ENCODE results near the gene LENG9. TPM values are rescaled to one million over a fixed set of nuclear protein-coding genes. Genes with fewer than 3 reads are reported as not detected.

LENG9 gene
- total RNA-seq, 4 donors from 2014 or later = 2.6 to 9.1 (median 4.5) TPM

DNA sequence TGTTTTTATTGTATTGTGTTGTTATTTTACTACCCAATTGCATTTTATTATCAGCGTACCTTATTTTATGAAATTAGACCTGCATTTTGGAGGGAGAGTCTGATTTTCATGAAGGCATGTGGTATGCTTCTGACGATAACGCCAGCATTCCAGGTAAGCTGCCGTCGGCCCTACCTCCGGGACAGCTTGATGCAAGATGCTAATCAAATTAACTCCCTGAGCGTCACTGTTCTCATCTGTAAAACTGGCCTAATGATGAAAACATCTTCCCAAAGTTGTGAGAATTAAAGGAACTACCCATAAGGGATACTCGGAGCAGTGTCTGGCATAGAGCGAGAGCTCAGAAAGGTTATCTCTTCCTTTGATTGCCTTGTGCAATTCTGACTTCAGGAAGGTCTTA lies 26.2 kb upstream of the LENG9 start:
- Histone ChIP-seq H3K4me3 (no peak overlapping the region), H3K36me3 (no peaks in the 10 kb centered on the region), H3K27ac (no peak overlapping the region), H3K27me3 (peaks cover 40% of the 10 kb centered on the region), H3K9me3 (no peaks in the 10 kb centered on the region), H3K4me1 (no peaks in the 10 kb centered on the region)
- ATAC-seq = no peak
- WGBS, 2 donors (ENCODE audit: low coverage in 1 of 2) = 55 to 64% methylated on average over 8 to 9 of the region's 9 CpGs
- TF ChIP-seq POLR2A (IDR thresholded peaks at IDR 0.05) (no peak), EP300 (IDR thresholded peaks at IDR 0.05) (no peak), POLR2AphosphoS5 (IDR thresholded peaks at IDR 0.05) (no peak)
- TF ChIP-seq, protein P1, sequence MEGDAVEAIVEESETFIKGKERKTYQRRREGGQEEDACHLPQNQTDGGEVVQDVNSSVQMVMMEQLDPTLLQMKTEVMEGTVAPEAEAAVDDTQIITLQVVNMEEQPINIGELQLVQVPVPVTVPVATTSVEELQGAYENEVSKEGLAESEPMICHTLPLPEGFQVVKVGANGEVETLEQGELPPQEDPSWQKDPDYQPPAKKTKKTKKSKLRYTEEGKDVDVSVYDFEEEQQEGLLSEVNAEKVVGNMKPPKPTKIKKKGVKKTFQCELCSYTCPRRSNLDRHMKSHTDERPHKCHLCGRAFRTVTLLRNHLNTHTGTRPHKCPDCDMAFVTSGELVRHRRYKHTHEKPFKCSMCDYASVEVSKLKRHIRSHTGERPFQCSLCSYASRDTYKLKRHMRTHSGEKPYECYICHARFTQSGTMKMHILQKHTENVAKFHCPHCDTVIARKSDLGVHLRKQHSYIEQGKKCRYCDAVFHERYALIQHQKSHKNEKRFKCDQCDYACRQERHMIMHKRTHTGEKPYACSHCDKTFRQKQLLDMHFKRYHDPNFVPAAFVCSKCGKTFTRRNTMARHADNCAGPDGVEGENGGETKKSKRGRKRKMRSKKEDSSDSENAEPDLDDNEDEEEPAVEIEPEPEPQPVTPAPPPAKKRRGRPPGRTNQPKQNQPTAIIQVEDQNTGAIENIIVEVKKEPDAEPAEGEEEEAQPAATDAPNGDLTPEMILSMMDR (IDR thresholded peaks at IDR 0.05) = no peak

DNA sequence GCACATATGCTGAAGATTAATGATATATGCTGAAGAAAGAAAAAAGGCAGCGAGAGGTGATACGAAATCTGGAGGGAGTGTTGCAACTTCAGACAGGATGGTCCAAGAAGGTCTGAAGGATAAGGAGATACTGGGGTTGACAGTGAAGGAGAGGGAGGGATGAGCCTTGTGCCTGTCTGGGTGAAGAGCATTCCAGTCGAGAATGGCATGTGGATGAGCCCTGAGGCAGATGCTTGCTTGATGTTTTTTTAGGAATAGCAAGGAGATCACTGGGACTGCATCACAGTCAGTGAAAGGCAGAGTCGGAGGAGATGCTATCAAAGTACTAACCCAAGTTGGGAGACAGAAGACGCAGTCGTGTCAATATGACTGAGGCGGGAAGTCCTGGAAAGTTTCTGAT lies 25.8 kb upstream of the LENG9 start:
- no peaks in the 10 kb centered on the region for H3K4me1 ChIP-seq
- no peaks in the 10 kb centered on the region for H3K9me3 ChIP-seq
- TF ChIP-seq POLR2A (IDR thresholded peaks at IDR 0.05) (no peak), EP300 (IDR thresholded peaks at IDR 0.05) (no peak)
- TF ChIP-seq, protein P1 (IDR thresholded peaks at IDR 0.05) = no peak
- H3K36me3 ChIP-seq = no peaks in the 10 kb centered on the region
- H3K27ac ChIP-seq = no peak overlapping the region
- no peak for ATAC-seq
- WGBS, 2 donors (ENCODE audit: low coverage in 1 of 2) = 56 to 66% methylated on average over 7 of the region's 7 CpGs
- no peak overlapping the region for H3K4me3 ChIP-seq
- peaks cover 40% of the 10 kb centered on the region for H3K27me3 ChIP-seq

DNA sequence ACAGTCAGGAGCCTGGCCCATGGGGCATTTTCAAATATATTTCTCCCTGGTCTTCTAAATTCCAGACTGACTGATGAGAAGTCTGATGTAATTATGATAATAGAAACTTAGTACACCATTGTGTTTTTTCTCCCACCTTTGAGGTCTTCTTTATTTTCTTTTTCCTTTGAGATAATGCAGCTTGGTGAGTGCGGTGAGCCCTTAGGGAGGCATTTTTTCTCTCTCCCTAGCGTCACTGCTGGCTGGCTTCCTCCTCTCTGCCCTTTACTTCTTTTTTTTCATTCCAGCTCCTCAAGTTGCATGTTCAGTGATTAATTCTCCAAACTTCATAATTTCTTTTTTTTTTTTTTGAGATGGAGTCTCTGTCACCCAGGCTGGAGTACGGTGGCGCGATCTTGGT lies 22.3 kb upstream of the LENG9 start:
- TF ChIP-seq POLR2A (IDR thresholded peaks at IDR 0.05) (no peak), POLR2AphosphoS5 (IDR thresholded peaks at IDR 0.05) (no peak), EP300 (IDR thresholded peaks at IDR 0.05) (no peak)
- TF ChIP-seq, protein P1 (IDR thresholded peaks at IDR 0.05) = no peak
- Histone ChIP-seq H3K4me1 (no peaks in the 10 kb centered on the region), H3K4me3 (no peak overlapping the region), H3K36me3 (no peaks in the 10 kb centered on the region), H3K27ac (no peak overlapping the region), H3K9me3 (no peaks in the 10 kb centered on the region), H3K27me3 (peaks cover 38% of the 10 kb centered on the region)
- ATAC-seq = no peak
- WGBS, 2 donors (ENCODE audit: low coverage in 1 of 2) = 4 to 69% methylated on average over 2 to 5 of the region's 5 CpGs

DNA sequence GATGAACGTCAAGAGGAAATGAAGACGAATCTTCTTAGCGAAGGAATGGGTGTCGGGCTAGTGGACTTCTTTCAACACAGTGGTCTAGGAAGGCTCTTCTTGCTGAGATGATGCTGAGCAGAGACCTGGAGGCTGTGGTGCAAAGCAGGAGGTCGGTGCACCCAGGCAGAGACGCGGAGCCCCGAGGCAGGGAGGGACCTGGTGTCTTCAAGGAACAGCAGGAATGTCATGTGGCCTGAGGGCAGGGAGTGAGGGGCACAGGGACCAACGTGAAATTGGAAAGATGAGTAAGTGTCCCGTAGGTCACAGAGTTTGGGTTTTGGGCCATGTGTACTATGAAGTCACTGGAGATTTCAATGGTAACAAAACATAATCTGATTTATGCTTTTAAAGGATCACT lies 20.9 kb upstream of the LENG9 start:
- Histone ChIP-seq H3K4me1 (no peaks in the 10 kb centered on the region), H3K9me3 (no peaks in the 10 kb centered on the region), H3K27me3 (peaks cover 49% of the 10 kb centered on the region), H3K36me3 (no peaks in the 10 kb centered on the region), H3K4me3 (no peak overlapping the region), H3K27ac (no peak overlapping the region)
- ATAC-seq = no peak
- WGBS, 2 donors (ENCODE audit: low coverage in 1 of 2) = 63 to 66% methylated on average over 6 to 10 of the region's 10 CpGs
- TF ChIP-seq POLR2A (IDR thresholded peaks at IDR 0.05) (no peak), POLR2AphosphoS5 (IDR thresholded peaks at IDR 0.05) (no peak), EP300 (IDR thresholded peaks at IDR 0.05) (no peak)
- TF ChIP-seq, protein P1 (IDR thresholded peaks at IDR 0.05) = no peak

DNA sequence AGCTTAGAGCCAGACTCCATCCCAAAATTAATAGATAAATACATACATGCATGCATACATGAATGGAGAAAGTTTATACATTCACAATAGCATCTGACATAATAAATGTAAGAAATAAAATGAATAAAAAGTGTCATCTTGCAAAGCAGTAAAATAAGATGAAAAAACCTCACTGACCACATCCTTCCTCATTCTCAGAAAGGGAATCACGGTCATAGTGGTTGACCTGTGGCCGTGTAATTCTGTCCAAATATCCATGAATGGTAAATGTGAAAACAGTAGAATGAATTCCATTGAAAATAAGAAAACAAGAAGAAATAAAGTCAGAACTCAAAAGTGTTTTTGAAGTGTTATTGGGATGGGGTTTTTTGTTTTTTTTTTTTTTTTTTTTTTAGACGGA lies 19.3 kb upstream of the LENG9 start:
- H3K4me1 ChIP-seq = no peaks in the 10 kb centered on the region
- WGBS, 2 donors (ENCODE audit: low coverage in 1 of 2) = 64 to 72% methylated on average over 2 to 3 of the region's 3 CpGs
- H3K27me3 ChIP-seq = peaks cover 64% of the 10 kb centered on the region
- H3K4me3 ChIP-seq = no peak overlapping the region
- H3K27ac ChIP-seq = no peak overlapping the region
- no peak for ATAC-seq
- H3K9me3 ChIP-seq = no peaks in the 10 kb centered on the region
- H3K36me3 ChIP-seq = no peaks in the 10 kb centered on the region
- TF ChIP-seq EP300 (IDR thresholded peaks at IDR 0.05) (no peak), POLR2A (IDR thresholded peaks at IDR 0.05) (no peak), POLR2AphosphoS5 (IDR thresholded peaks at IDR 0.05) (no peak)
- TF ChIP-seq, protein P1 (IDR thresholded peaks at IDR 0.05) = no peak

Data from gastroesophageal sphincter (tissue), 4 donors.